GM12875 (cell line): ENCODE measurements around the gene ZNF511.

ENCODE experiments used
- H3K4me3 ChIP-seq: one replicate; pipeline ENCODE4 v1.5.1; 2011; ENCODE audit warnings: low read depth, low read length, control low read depth
- TF ChIP-seq, protein P1 (sequence below): IDR thresholded peaks from 2 replicates; pipeline ENCODE4 v1.5.1; 2011; ENCODE audit warnings: low read depth, mild to moderate bottlenecking, control low read depth, inconsistent platforms, low read length, moderate library complexity, borderline replicate concordance; ENCODE audit not compliant: insufficient read depth

The ZNF511 gene

DNA sequence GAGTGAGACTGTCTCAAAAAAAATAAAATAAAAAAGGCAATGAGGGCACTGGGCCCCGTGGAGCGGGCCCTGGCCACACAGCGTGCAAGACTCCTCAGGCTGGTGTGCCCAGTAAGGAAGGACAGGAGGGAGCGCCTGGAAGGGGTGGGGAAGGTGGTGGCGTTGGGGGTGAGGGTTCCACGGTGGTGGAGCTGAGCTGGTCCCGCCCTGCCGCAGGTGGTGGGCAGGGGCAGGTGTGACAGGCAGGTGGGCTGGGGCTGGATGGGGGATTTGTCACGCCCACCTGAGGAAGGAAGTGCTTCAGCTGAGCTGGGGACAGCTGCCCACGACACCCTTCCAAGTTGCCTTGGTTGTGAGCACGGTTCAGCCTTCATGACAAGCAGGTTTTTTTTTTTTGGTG is 37.7 kb downstream of the ZNF511 start:
- TF ChIP-seq, protein P1, sequence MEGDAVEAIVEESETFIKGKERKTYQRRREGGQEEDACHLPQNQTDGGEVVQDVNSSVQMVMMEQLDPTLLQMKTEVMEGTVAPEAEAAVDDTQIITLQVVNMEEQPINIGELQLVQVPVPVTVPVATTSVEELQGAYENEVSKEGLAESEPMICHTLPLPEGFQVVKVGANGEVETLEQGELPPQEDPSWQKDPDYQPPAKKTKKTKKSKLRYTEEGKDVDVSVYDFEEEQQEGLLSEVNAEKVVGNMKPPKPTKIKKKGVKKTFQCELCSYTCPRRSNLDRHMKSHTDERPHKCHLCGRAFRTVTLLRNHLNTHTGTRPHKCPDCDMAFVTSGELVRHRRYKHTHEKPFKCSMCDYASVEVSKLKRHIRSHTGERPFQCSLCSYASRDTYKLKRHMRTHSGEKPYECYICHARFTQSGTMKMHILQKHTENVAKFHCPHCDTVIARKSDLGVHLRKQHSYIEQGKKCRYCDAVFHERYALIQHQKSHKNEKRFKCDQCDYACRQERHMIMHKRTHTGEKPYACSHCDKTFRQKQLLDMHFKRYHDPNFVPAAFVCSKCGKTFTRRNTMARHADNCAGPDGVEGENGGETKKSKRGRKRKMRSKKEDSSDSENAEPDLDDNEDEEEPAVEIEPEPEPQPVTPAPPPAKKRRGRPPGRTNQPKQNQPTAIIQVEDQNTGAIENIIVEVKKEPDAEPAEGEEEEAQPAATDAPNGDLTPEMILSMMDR = no peak
- H3K4me3 ChIP-seq = no peak overlapping the region

DNA sequence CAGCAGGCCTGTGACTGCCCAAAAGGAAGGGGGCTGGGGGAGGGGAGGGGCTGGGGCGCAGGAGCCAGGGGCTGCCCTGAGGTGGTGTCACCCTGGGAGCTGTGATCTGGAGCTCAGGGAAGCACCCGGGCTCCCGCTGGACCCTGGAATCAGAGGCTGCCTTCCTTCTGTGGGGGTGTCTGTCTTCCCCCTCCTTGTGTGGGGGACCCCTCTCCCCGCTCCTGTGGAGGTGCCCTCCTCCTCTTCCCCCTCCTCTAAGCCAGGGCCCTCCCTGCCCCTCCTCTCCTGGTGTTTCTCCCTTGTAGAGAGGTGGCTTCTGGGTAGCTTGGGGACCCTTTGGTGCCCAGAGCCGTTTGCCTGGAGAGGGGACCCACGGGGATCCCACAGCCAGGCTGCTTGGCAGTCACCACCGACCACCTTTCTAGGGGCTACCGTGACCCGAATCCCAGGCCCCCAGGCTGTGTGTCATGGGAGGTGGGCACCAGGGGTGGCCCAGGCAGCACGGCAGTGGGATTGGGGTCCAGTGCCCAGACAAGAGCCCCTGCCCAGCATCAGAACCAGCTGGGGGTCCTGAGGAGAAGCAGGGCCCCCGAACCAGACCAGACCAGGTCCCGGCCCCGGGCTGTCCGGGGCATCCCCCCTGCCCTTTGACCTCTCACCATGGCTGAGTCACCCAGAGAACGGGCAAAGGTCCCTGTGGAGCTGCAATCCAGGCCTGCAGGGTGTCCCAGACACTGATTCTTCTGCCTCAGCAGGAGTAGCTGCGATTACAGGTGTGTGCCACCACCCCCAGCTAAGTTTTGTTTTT is 39.2 kb downstream of the ZNF511 start:
- TF ChIP-seq, protein P1 = no peak
- no peak overlapping the region for H3K4me3 ChIP-seq

DNA sequence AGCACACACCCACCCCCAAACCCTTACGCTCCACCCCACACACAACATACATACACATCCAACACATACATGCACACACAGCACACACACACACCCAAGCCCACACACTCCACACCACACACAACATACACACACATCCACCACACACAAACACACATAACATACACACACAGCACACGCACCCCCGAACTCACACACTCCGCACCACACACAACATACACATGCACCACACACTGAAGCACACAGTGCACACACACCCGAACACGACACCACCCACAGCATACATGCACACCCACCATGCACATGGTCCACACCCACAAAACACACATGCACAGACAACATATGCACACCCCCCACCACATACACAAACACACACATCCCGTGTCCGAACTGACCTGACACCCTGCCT is 40.5 kb downstream of the ZNF511 start:
- TF ChIP-seq, protein P1 = no peak
- no peak overlapping the region for H3K4me3 ChIP-seq

DNA sequence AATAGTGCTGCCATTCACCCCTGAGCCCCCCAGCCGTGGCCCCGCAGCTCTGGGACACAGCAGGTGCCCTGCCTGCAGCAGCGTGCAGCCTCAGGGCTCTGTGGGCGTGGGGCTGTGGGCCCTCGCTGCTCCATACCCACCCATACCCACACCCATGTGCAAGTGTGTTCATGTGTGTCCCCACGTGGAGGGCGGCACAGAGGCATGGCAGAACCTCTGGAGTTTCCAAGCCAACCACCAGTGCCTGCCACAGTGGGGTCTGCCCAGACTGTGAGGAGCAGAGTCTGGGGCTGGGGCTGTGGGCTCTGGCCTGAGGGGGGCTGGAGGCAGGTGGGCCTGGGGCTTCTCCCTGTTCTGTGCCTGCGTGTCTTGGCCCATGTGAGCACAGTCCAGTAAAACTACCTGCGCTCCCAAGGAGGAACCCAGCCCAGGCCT is 40.9 kb downstream of the ZNF511 start:
- TF ChIP-seq, protein P1 = no peak
- no peak overlapping the region for H3K4me3 ChIP-seq

DNA sequence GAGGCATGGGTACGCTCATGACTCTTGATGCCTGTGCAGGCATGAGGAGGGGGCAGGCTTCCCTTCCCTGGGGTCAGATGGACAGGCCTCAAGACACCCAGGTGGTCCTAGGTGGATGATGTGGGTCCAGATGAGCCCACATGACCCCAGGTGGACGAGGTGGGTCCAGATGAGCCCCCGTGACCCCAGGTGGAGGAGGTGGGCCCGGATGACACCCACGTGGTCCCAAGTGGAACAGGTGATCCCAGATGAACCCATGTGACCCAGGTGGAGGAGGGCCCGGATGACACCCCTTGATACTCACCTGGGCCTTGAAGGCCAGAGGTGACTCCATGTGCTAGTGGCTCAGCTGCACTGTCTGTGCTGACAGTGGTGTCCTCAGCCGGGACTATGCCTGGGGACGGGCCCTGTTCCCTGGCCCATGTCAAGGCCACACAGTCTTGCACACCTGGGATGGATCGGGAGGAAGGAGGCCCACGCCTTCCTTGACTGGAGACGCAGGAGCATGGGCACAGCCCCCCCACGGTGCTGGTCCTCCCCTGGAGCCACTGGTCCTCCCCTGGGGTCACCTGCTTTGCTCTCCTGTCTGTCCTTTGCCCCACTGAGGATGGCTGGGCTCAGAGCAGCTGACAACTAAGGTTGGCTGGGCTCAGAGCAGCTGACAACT is 41.7 kb downstream of the ZNF511 start:
- no peak overlapping the region for H3K4me3 ChIP-seq
- TF ChIP-seq, protein P1 = no peak

DNA sequence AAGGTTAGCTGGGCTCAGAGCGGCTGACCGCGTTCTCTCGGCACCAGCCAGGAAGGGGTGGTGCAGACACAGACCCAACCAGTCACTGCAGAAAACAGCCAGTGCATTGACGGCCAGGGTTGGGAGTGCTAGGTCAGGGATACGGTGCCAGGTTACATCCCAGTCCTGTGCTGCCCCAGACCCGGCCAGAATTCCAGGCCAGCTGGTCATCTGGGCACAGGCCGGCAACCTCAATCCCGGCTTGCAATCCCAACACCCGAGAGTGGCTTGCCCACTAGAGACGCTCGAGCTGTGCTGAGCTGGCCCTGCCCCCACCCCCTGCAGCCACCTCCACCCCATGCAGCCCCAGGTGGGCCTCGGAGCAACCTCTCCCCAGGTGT is 42.2 kb downstream of the ZNF511 start:
- TF ChIP-seq, protein P1 = no peak
- no peak overlapping the region for H3K4me3 ChIP-seq
